SK-N-SH treated with all-trans-retinoic acid at 6 μM for 48 hours (cell line): ENCODE results near the gene PYDC1.

Experiments used
- ATAC-seq: fragments of 200-7000 bp; cut with Tn5 transposase; 3 replicates; pipeline ENCODE4 v1.9.1; 2020; ENCODE audit warnings: mild to moderate bottlenecking, moderate library complexity
- ARNTL ChIP-seq: fragments of 450-650 bp; formaldehyde crosslinking; IDR thresholded peaks from 2 replicates; pipeline ENCODE4 v1.5.0; 2020; ENCODE audit warnings: low read depth, mild to moderate bottlenecking, moderate library complexity, borderline replicate concordance
- BACH2 ChIP-seq: fragments of 250-450 bp; sonication (Bioruptor Pico); IDR thresholded peaks from 2 replicates; pipeline ENCODE4 v1.9.0; 2021; ENCODE audit warnings: mild to moderate bottlenecking, borderline replicate concordance
- CSDC2 ChIP-seq: fragments of 250-450 bp; sonication (Bioruptor Pico); IDR thresholded peaks from 2 replicates; pipeline ENCODE4 v1.5.0; 2020; ENCODE audit warnings: mild to moderate bottlenecking, moderate library complexity
- CSRNP3 ChIP-seq: fragments of 250-450 bp; sonication (Bioruptor Pico); IDR thresholded peaks from 2 replicates; pipeline ENCODE4 v1.5.1; 2021; ENCODE audit warnings: mild to moderate bottlenecking, moderate library complexity
- ESRRG ChIP-seq: fragments of 250-450 bp; sonication (Bioruptor Pico); IDR thresholded peaks from 2 replicates; pipeline ENCODE4 v1.6.1; 2021; ENCODE audit warnings: mild to moderate bottlenecking
- GLIS3 ChIP-seq: fragments of 250-450 bp; sonication (Bioruptor Pico); IDR thresholded peaks from 2 replicates; pipeline ENCODE4 v1.5.0; 2020; ENCODE audit warnings: mild to moderate bottlenecking, moderate library complexity
- ISL1 ChIP-seq: fragments of 250-450 bp; sonication (Bioruptor Pico); IDR thresholded peaks from 2 replicates; pipeline ENCODE4 v2.1.2; 2022; ENCODE audit warnings: mild to moderate bottlenecking, moderate library complexity
- POU6F1 ChIP-seq: fragments of 250-450 bp; sonication (Bioruptor Pico); IDR thresholded peaks from 2 replicates; pipeline ENCODE4 v1.8.0; 2021; ENCODE audit warnings: low read depth, mild to moderate bottlenecking, moderate library complexity, borderline replicate concordance
- PPARA ChIP-seq: fragments of 250-450 bp; sonication (Bioruptor Pico); IDR thresholded peaks from 2 replicates; pipeline ENCODE4 v1.5.0; 2020; ENCODE audit warnings: mild to moderate bottlenecking, borderline replicate concordance
- SNAI2 ChIP-seq: fragments of 250-450 bp; sonication (Bioruptor Pico); IDR thresholded peaks from 2 replicates; pipeline ENCODE4 v1.5.0; 2020; ENCODE audit warnings: mild to moderate bottlenecking, moderate library complexity
- TCF4 ChIP-seq: fragments of 250-450 bp; sonication (Bioruptor Pico); IDR thresholded peaks from 2 replicates; pipeline ENCODE4 v1.8.0; 2021; ENCODE audit warnings: mild to moderate bottlenecking, moderate library complexity, borderline replicate concordance
- TOX ChIP-seq: fragments of 250-450 bp; sonication (Bioruptor Pico); IDR thresholded peaks from 2 replicates; pipeline ENCODE4 v1.8.0; 2021; ENCODE audit warnings: mild to moderate bottlenecking, moderate library complexity, borderline replicate concordance
- TSHZ2 ChIP-seq: fragments of 250-450 bp; sonication (Bioruptor Pico); IDR thresholded peaks from 2 replicates; pipeline ENCODE4 v1.5.0; 2020; ENCODE audit warnings: mild to moderate bottlenecking, moderate library complexity
- ZC3H10 ChIP-seq: fragments of 250-450 bp; sonication (Bioruptor Pico); IDR thresholded peaks from 2 replicates; pipeline ENCODE4 v1.5.1; 2021; ENCODE audit warnings: mild to moderate bottlenecking, moderate library complexity
- ZFP3 ChIP-seq: fragments of 250-450 bp; sonication (Bioruptor Pico); IDR thresholded peaks from 2 replicates; pipeline ENCODE4 v1.5.0; 2020; ENCODE audit warnings: mild to moderate bottlenecking, moderate library complexity
- ZFP30 ChIP-seq: fragments of 450-650 bp; formaldehyde crosslinking; IDR thresholded peaks from 2 replicates; pipeline ENCODE4 v1.5.0; 2022; ENCODE audit warnings: mild to moderate bottlenecking, moderate library complexity
- ZNF565 ChIP-seq: fragments of 450-650 bp; formaldehyde crosslinking; conservative IDR thresholded peaks from 2 replicates; pipeline ENCODE4 v1.5.0; 2020; ENCODE audit warnings: low read depth, mild to moderate bottlenecking, moderate library complexity
- ZNF70 ChIP-seq: fragments of 450-650 bp; formaldehyde crosslinking; IDR thresholded peaks from 2 replicates; pipeline ENCODE4 v1.5.0; 2020; ENCODE audit warnings: mild to moderate bottlenecking, moderate library complexity
- ZNF8 ChIP-seq: fragments of 450-650 bp; formaldehyde crosslinking; IDR thresholded peaks from 2 replicates; pipeline ENCODE4 v1.5.0; 2020; ENCODE audit warnings: mild to moderate bottlenecking, moderate library complexity
- TF ChIP-seq, protein P1 (sequence below): fragments of 250-450 bp; sonication (Bioruptor Pico); IDR thresholded peaks from 2 replicates; pipeline ENCODE4 v1.5.1; 2020; ENCODE audit warnings: low read depth, mild to moderate bottlenecking, moderate library complexity
- TF ChIP-seq, protein P2 (sequence below): fragments of 250-450 bp; sonication (Bioruptor Pico); IDR thresholded peaks from 2 replicates; pipeline ENCODE4 v1.8.0; 2020; ENCODE audit warnings: mild to moderate bottlenecking, moderate library complexity, borderline replicate concordance

Gene PYDC1

GRCh38 chr16:31260136-31260931, 43.4 kb upstream of the PYDC1 start:
- no peak for TF ChIP-seq ESRRG (CRISPR knock-in tag)
- no peak for TF ChIP-seq ARNTL (CRISPR knock-in tag)
- no peak for TF ChIP-seq SNAI2 (CRISPR knock-in tag)
- TF ChIP-seq BACH2 (CRISPR knock-in tag): no peak
- no peak for TF ChIP-seq CSRNP3 (CRISPR knock-in tag)
- no peak for ATAC-seq

- TF ChIP-seq CSRNP3 (CRISPR knock-in tag): no peak
- no peak for TF ChIP-seq SNAI2 (CRISPR knock-in tag)
- TF ChIP-seq, protein P1, sequence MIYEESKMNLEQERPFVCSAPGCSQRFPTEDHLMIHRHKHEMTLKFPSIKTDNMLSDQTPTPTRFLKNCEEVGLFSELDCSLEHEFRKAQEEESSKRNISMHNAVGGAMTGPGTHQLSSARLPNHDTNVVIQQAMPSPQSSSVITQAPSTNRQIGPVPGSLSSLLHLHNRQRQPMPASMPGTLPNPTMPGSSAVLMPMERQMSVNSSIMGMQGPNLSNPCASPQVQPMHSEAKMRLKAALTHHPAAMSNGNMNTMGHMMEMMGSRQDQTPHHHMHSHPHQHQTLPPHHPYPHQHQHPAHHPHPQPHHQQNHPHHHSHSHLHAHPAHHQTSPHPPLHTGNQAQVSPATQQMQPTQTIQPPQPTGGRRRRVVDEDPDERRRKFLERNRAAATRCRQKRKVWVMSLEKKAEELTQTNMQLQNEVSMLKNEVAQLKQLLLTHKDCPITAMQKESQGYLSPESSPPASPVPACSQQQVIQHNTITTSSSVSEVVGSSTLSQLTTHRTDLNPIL (CRISPR knock-in tag): no peak
- no peak for TF ChIP-seq ARNTL (CRISPR knock-in tag)
- no peak for TF ChIP-seq TCF4 (CRISPR knock-in tag)
- no peak for TF ChIP-seq TOX (CRISPR knock-in tag)
- no peak for TF ChIP-seq CSDC2
- TF ChIP-seq PPARA (CRISPR knock-in tag): no peak
- ATAC-seq: no peak
These were observed 41.4 kb upstream of the PYDC1 start for GRCh38 chr16:31258366-31258765.

GRCh38 chr16:31256466-31256865, 39.5 kb upstream of the PYDC1 start:
- ATAC-seq: no peak
- TF ChIP-seq, protein P2, sequence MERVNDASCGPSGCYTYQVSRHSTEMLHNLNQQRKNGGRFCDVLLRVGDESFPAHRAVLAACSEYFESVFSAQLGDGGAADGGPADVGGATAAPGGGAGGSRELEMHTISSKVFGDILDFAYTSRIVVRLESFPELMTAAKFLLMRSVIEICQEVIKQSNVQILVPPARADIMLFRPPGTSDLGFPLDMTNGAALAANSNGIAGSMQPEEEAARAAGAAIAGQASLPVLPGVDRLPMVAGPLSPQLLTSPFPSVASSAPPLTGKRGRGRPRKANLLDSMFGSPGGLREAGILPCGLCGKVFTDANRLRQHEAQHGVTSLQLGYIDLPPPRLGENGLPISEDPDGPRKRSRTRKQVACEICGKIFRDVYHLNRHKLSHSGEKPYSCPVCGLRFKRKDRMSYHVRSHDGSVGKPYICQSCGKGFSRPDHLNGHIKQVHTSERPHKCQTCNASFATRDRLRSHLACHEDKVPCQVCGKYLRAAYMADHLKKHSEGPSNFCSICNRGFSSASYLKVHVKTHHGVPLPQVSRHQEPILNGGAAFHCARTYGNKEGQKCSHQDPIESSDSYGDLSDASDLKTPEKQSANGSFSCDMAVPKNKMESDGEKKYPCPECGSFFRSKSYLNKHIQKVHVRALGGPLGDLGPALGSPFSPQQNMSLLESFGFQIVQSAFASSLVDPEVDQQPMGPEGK (CRISPR knock-in tag): no peak
- TF ChIP-seq ZNF565 (no peak), TCF4 (CRISPR knock-in tag) (no peak), ZFP3 (CRISPR knock-in tag) (no peak), TOX (CRISPR knock-in tag) (no peak), ZNF70 (CRISPR knock-in tag) (no peak), ESRRG (CRISPR knock-in tag) (no peak), ARNTL (CRISPR knock-in tag) (no peak), GLIS3 (CRISPR knock-in tag) (no peak), ISL1 (CRISPR knock-in tag) (no peak), CSRNP3 (CRISPR knock-in tag) (no peak), TSHZ2 (CRISPR knock-in tag) (no peak), ZFP30 (no peak), CSDC2 (no peak), PPARA (CRISPR knock-in tag) (no peak), POU6F1 (no peak), ZC3H10 (no peak), ZNF8 (CRISPR knock-in tag) (no peak)
- TF ChIP-seq, protein P1 (CRISPR knock-in tag): no peak
